ENCODE data around the gene TAF4B. TPM values are rescaled to one million over a fixed set of nuclear protein-coding genes. Genes with fewer than 3 reads are reported as not detected.

The TAF4B gene
- total and polyA plus RNA-seq, 2 donors (not counting 1 experiment from before 2014, with no cell fraction given): 10.5 to 16.1 TPM

DNA sequence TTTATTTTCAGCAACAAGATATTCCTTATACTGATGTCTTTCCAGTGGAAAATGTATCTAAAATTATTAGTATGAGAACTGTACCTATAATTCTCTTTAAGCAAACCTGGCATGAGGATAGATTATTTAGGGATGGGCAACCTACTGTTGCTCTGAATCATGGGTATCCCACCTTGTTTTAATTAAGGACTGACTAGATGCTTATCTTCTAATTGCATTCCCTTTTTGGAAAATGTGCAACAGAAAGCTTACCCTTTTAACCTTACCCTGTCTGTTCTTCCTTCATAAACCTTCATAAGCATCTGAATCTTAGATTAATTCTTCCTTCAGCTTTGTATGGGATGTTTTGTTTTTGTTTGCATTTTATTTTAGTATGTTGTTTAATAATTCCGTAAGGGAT lies 110.3 kb downstream of the TAF4B start:
- Histone ChIP-seq H3K4me1 (ENCODE audit: control insufficient read depth in 2 of 2, insufficient read depth in 2 of 2, low read length in 2 of 2) (no peaks in the 10 kb centered on the region), H3K27me3 (replicated peaks in 1 of 4; ENCODE audit: control extremely low read depth in 1 of 4, control insufficient read depth in 3 of 4, insufficient read depth in 4 of 4, low read length in 3 of 4) (no peaks in the 10 kb centered on the region), H3K4me3 (ENCODE audit: control extremely low read depth in 1 of 5, extremely low read depth in 1 of 5, insufficient read depth in 1 of 5, low read depth in 2 of 5, low read length in 4 of 5) (no peak overlapping the region), H3K36me3 (replicated peaks in 1 of 2; ENCODE audit: control extremely low read depth in 1 of 2, control insufficient read depth in 1 of 2, extremely low read depth in 1 of 2, insufficient read depth in 2 of 2, low read length in 1 of 2) (peaks cover 7 to 18% of the 10 kb centered on the region in 2 experiments), H3K79me2 (ENCODE audit: control insufficient read depth, insufficient read depth, low read length) (no peaks in the 10 kb centered on the region), H2AFZ (ENCODE audit: insufficient read depth, low read depth, low read length, poor library complexity, severe bottlenecking) (no peak overlapping the region), H4K20me1 (ENCODE audit: control insufficient read depth, insufficient read depth, low read length, poor library complexity, severe bottlenecking) (no peaks in the 10 kb centered on the region), H3K9me3 (ENCODE audit: control extremely low read depth in 1 of 3, control insufficient read depth in 2 of 3, insufficient read depth in 1 of 3, low read length in 2 of 3) (no peaks in the 10 kb centered on the region), H3K4me2 (replicated peaks; ENCODE audit: low read depth, low read length, poor library complexity, severe bottlenecking) (no peak overlapping the region), H3K27ac (ENCODE audit: low read length in 2 of 2) (no peak overlapping the region), H3K9ac (ENCODE audit: low read length) (no peak overlapping the region)
- Mint-ChIP-seq H3K4me3 (no peak overlapping the region), H3K4me1 (no peaks in the 10 kb centered on the region), H3K27ac (no peak overlapping the region), H3K27me3 (no peaks in the 10 kb centered on the region), H3K9me3 (ENCODE audit: insufficient read depth) (no peaks in the 10 kb centered on the region)
- ChIA-PET CTCF (interaction anchor here (1.6 kb wide), 1 partner anchor 441 kb away, joined by 4 read pairs; no protein-coding TSS in a partner anchor), POLR2A (no interaction called here)
- TF ChIP-seq CTCF (IDR thresholded peaks at IDR 0.05) (no peak), EZH2 (IDR thresholded peaks at IDR 0.05; ENCODE audit: borderline replicate concordance, insufficient read depth, low read depth, low read length, poor library complexity, severe bottlenecking) (no peak)
- no peak for ATAC-seq (ENCODE audit: low read depth)
- intact Hi-C loops (cut with micrococcal nuclease): no loop called here
- DNase-seq: no peak
- no CpG with 5 or more reads among the region's 1 CpG for WGBS (ENCODE audit: insufficient coverage)

GRCh38 chr18:26342646-26343045 lies 116.4 kb downstream of the TAF4B start:
- Histone ChIP-seq H4K20me1 (ENCODE audit: control insufficient read depth, insufficient read depth, low read length, poor library complexity, severe bottlenecking) (no peaks in the 10 kb centered on the region), H3K9me3 (ENCODE audit: control extremely low read depth in 1 of 3, control insufficient read depth in 2 of 3, insufficient read depth in 1 of 3, low read length in 2 of 3) (peaks cover 0 to 20% (median 13%) of the 10 kb centered on the region in 3 donors), H3K4me1 (ENCODE audit: control insufficient read depth in 2 of 2, insufficient read depth in 2 of 2, low read length in 2 of 2) (no peaks in the 10 kb centered on the region), H3K4me2 (replicated peaks; ENCODE audit: low read depth, low read length, poor library complexity, severe bottlenecking) (no peak overlapping the region), H3K27ac (ENCODE audit: low read length in 2 of 2) (no peak overlapping the region), H3K36me3 (replicated peaks in 1 of 2; ENCODE audit: control extremely low read depth in 1 of 2, control insufficient read depth in 1 of 2, extremely low read depth in 1 of 2, insufficient read depth in 2 of 2, low read length in 1 of 2) (peaks cover 4 to 21% of the 10 kb centered on the region in 2 experiments), H3K4me3 (ENCODE audit: control extremely low read depth in 1 of 5, extremely low read depth in 1 of 5, insufficient read depth in 1 of 5, low read depth in 2 of 5, low read length in 4 of 5) (no peak overlapping the region), H3K27me3 (replicated peaks in 1 of 4; ENCODE audit: control extremely low read depth in 1 of 4, control insufficient read depth in 3 of 4, insufficient read depth in 4 of 4, low read length in 3 of 4) (no peaks in the 10 kb centered on the region), H2AFZ (ENCODE audit: insufficient read depth, low read depth, low read length, poor library complexity, severe bottlenecking) (no peak overlapping the region), H3K9ac (ENCODE audit: low read length) (no peak overlapping the region), H3K79me2 (ENCODE audit: control insufficient read depth, insufficient read depth, low read length) (no peaks in the 10 kb centered on the region)
- Mint-ChIP-seq H3K27me3 (no peaks in the 10 kb centered on the region), H3K4me3 (no peak overlapping the region), H3K27ac (no peak overlapping the region), H3K4me1 (no peaks in the 10 kb centered on the region), H3K9me3 (ENCODE audit: insufficient read depth) (peaks cover 10% of the 10 kb centered on the region)
- ChIA-PET POLR2A (no interaction called here), CTCF (interaction anchor here (1.1 kb wide), 1 partner anchor 9 kb away, joined by 3 read pairs; no protein-coding TSS in a partner anchor)
- intact Hi-C loops (cut with micrococcal nuclease): no loop called here
- DNase-seq (no peak), ATAC-seq (ENCODE audit: low read depth) (no peak)
- TF ChIP-seq CTCF (IDR thresholded peaks at IDR 0.05) (no peak), EZH2 (IDR thresholded peaks at IDR 0.05; ENCODE audit: borderline replicate concordance, insufficient read depth, low read depth, low read length, poor library complexity, severe bottlenecking) (no peak)
